GM18520 (cell line): ENCODE results near the gene KRT72.

ENCODE experiments used
- ATAC-seq: cut with Tn5 transposase; IDR thresholded peaks from one replicate; pipeline ENCODE4 v1.9.1; 2021; ENCODE audit not compliant: unreplicated experiment

KRT72 gene

DNA sequence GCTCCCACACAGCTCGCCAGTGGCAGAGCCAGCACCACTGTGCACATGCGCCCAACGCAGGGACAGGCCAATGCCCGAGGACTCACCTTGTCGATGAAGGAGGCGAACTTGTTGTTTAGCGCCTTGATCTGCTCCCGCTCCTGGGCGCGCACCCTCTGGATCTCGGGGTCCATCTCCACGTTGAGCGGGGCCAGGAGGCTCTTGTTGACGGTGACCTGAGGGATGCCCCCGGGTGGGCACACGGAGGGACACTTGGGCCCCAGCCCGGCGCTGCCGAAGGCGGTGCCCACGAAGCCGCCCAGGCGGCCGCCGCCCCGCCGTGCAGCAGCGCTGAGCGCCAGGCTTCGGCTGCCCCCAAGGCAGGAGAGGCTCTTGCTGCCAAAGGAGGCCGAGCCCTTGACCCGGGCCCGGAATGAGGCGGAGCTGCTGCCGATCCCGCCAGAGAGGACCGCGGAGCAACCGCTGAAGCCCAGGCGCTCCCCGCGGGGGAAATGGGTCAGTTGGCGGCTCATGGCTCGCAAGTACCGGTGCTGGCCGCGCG, at the start of gene KRT72:
KRT72 (minus strand) TSS at position 523 of the 541 bp plus-strand sequence; CDS start at position 512, 11 bp downstream.
- no peak for ATAC-seq

DNA sequence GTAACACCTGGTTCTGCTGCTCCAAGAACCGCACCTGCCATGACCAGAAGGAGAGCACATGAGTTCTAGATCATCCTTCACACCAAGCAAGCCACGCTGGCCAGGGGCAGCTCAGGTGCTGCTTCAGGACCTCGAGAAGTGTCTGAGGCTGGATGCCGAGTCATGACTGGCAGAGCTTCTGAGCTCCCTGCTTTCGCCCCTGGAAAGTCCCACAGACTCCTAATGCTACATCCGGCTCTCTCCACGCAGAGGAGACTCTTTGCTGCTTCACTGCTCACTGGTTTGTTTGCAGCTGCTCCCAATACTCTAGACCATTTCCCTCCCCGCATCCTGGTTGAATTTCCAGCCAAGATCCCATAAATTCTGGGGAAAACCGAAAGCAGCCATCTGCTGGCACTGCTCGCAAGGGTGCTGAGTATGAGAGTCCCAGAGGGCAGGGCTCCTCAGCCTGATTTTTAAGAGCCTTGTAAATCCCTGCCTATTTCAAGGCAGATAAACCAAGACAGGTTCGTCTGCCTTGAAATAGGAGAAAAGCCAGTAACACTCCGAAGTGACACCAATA, 49.3 kb upstream of the KRT72 start:
- ATAC-seq, result no peak

DNA sequence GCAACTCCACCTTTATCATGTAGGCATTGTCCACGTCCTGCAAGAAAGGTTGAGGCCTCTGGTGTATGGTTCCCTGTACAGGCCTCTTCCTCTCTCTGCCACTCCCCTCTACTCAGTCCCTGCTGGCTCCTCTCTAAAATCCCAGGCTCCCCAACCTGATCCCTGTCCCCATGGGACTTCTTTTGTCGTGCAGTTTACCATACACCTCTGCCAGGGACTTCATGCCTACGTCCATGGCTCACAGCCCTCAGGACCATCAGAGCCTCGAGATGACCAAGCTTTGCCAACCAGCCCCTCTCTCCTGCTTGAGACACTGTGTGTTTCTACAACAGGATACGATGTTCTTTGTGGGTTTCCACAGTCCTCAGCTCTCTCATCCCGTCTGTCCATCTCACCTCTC, 47.8 kb upstream of the KRT72 start:
- no peak for ATAC-seq

DNA sequence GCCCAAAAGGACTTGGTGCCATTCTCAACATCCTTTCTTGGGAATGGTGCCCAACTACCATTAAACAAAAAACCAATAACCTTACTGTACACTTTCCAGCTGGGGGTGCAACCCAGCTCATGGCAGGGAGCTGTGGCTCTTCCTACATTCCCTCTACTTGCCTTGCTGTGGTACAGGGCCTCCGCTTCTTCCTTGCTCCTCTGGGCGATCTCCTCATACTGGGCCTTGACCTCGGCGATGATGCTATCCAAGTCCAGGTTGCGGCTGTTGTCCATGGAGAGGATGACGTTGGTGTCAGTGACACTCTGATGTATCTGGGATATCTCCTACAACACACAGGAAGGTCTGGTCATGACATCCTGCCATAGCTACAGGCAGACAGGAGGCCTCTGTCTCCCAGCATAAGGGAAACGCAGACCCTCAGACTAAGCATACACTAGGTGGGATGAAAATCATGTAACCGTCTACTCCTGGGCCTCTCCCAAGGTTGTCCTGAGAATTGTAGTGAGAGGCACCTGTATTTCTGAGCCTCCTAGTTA, 46.8 kb upstream of the KRT72 start:
- no peak for ATAC-seq

DNA sequence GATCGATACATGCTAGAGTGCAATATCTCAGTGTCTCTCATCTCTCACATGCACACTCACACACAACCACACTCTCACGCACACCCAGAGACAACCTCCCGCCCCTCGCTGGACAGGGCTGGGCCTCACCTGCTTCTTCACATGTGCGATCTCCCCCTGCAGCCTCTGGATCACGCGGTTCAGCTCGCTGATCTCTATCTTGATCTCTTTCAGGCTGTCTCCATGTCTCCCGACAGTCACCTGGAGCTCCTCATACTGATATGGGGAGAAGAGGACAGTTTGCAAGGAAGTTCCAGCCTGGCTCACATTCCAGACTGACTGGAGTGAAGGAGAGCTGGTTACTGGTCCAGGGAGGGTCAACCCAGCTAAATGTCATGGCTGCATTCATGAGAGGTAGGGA, 46.3 kb upstream of the KRT72 start:
- no peak for ATAC-seq

DNA sequence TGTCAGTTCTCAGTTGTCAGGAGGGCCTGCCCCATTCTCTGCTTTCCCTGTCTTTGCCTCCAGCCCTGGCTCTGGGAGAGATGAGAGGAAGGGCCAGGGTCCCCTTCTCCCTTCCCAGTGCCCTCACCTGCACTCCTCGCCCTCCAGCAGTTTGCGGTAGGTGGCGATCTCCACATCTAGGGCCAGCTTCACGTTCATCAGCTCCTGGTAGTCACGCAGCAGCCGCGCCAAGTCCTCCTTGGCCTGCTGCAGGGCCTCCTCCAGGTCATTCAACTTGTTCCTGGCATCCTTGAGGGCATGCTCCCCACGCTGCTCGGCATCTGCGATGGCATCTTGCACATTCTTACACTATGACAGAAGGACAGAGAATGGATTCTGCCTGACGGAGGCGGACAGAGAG, 45.4 kb upstream of the KRT72 start:
- ATAC-seq, result no peak

DNA sequence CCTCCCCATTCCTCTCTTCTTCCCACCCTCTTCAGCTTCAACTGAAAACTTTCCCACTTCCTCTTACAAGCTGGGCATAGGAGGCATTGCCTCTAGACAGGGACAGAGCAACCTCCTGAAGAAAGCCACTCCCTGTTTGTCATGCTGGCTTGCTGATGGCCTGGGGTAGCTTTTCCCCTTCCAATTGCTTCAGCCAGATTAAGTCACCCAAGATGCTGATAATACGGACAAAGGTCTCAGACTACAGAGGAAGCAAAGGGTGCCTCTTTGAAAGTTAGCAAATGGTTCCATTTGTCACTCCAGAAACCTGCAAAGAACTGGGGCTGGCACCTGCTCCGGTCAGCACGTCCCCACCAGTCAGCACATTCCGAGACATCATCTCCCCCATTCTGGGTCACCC, 44.7 kb upstream of the KRT72 start:
- ATAC-seq, result no peak

DNA sequence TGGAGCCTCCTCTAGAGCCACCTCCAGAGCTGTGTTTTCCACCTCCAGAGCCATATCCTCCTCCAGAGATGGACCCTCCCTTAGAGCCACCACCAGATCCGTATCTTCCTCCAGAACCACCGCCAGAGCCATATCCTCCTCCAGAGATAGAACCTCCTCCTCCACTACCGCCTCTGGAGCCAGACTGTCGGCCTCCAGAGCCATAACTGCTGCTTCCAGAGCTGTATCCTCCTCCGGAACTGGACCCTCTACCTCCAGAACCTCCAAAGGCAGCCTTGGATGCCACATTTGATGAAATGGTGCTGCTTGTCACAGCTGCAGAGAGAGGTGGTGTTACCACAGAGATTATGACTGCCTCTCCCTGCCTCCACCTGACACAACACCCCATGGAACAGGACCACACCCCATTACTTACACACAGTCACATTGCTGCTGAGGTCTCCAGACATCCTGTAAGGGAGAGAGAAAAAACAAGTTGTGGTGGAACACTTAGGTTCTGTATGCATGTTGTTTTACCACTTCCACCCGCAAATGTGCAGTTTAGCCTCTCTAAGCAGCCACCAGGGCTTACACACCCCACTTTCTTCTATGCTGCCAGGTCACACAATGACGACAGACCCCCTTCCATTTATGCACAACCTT, 44.0 kb upstream of the KRT72 start:
- no peak for ATAC-seq

DNA sequence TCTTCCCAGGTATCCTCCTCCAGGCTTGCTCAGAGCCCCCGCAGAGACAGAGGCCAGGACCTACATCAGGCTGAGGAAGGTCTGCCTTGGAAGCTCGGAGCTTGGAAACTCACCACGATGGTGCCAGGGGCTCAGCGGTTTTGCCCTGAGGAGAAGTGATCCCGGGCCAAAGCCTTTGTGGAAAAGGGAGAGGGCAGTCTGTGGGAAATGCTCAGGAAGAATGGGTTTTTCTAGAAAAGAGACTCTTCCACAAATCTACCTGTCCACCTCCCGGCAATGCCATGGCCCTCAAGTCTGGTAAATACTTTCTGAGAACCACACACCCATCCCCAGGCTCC, 42.8 kb upstream of the KRT72 start:
- ATAC-seq, result no peak

DNA sequence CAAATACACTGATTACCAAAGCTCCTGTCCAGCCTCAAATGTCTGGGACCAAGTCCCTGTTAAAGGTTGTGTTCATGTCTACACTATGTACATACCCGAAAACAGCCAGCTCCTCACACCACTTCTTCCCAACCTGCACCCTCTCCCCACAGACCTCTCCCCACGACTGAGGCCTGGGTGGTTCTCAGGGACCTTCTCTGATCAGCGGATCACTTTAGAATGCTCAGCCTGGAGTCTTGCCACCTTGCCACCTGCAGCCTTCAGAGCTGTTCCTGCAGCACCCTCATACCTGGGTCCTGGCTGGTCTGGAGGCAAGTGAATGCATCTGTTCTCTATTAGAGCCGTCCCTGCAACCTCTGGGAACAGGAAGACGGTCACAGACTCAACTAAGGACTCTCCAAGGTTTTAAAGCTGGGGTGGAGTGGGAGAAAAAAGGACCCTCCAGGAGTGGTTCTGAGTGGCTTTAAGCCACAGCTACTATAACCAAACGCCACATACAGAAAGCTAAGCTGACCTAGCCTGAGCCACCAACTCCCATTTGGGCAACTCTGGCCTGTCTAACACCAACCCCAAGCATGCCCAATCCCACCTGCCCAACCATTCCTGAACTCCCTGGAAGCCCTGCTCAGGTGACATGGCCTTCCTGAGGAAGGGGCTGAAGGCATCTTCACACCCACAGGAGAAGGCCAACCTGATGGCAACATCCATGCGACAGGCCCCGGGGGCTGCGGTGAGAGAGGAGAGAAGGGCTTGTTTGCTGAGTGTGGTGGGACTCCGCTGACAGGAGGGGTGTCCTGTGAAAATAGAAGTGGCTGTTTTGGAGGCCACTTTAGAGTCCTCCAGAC, 42.2 kb upstream of the KRT72 start:
- no peak for ATAC-seq

DNA sequence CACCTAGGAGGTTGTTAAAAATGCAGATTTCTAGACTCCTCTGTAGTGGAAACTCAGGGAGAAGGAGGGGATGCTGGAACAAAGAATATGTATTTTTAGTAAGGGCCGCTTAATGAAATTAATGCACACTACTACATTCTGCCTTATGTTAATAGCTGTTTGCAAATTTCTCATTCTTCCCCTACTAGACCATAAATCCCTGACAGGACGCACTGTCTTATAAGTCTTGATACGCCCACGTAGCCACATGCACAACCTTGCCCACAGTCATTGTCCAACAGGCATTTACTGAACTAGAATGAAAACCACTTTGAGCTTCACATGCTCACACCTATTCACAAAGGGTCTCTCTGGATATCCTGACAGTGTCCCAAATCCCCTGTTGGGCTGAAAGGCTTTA, 40.2 kb upstream of the KRT72 start:
- ATAC-seq, result no peak

DNA sequence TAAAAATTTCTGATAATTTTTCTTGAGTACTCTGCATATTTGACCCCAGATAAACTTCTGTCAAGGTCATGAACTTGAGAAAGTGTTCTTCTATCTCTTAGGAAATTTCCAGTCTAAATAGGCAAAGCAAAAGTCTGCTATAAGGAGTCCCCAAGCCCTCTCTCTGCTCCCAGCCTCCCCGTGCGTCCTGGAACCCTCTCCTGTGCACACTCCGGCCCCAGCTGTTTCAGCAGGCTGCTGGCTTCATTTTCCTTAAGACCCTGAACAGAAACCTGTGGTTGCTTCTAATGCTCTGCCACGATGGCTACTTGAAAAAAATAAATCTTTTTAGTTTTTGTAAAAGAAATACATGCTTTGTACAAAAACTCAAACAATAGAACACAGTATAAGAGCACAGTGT, 36.0 kb upstream of the KRT72 start:
- no peak for ATAC-seq

DNA sequence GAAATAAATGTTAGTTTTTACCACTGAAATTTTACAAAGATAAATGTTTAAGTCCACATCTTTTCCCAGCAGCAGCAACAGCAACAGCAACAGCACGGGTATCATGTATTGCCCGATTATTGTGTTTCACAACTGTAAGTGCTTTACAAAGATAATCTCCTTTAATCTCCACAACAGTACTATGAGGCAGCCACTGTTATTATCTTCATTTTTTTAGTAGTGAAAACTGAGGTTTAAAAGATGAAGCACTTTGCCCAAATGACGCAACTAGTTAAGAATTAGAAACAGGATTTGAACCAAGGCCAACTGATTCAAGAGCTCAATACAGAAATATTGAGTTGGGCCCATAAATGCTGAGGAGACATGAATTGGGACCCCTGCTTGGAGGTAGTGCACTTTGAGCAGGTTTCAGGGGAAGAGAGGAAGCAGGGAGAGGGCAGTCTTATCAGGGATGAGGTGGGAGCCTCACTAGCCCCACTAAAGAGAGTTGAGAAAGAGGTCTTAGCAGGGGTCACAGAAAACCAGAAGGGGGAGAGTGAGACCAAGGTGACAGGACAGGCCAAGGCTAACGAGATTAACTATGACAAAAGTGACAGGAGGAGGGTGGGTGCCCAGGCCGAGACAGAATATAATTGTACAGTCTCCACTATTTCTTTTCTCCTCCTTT, 35.5 kb upstream of the KRT72 start:
- ATAC-seq, result no peak

DNA sequence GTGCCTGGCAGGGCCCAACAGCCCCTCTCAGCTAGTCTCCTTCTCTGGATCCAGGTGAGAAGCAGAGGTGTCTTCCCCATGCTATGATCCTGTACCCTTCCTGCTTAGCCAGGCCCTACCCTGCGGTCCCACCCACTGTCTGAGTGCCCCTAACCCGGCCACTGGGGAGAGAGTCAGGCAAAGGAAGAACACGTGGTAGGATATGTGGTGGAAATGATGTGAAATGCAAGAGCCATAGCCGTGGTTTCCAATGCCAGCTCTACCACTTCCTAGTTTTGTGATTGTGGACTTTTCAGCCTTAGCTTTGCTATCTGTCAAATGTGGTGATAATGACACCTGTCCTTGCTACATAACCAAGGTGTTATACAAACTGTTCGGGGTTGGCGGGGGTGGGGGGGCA, 34.9 kb upstream of the KRT72 start:
- no peak for ATAC-seq

DNA sequence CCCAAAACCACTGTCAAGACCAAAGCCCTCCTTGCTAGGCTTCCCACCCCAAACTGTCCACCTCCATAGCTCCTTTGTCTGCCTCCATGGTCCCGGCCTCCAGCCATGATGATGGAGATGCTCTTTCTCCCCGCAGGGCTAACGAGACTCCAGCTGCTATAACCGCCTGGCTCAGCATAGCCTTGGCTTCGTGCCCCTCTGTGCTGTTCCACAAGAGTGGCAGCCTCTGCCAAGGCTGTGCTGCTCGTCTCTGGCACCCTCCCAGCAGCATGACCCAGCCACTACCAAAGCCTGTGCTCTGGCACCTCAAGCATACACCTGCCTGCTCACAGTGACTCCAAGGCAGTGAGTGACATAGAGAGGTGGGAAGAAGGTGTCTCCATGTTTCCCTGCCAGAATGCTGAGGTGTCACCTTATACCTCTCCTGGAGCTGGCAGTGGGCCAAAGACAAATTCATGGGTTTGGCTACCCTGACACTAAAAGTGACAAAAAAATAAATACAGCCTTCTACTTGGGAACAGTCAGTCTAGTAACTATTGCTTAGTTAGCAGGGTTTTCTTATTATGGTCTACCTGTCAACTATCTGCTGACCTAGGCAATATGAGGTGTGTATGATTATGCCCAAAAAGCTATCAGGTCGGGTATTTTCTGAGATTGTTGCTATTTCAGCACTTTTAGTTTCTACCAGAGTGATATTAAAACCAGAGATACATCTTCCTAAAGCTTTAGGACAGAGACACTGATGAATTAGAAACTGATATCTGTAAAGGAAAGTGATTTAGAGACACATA, 33.2 kb upstream of the KRT72 start:
- no peak for ATAC-seq

DNA sequence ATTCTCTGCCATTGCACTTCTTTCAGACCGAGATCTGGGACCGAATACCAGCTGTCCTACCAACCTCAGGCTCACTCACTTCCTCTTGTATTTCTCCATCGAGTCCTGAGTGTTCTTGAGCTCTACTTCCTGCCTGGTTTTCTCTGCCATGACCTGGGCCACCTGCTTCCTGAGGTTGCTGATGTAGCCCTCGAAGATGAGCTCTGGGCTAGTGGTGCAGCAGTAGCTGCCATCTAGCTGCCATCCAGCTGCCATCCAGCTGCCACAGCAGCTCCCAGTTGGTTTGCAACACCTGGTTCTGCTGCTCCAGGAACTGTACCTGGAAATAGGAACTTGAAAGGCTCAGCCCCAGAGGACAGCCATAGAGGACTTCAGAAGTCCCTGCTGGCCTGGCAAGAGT, 32.1 kb upstream of the KRT72 start:
- no peak for ATAC-seq

DNA sequence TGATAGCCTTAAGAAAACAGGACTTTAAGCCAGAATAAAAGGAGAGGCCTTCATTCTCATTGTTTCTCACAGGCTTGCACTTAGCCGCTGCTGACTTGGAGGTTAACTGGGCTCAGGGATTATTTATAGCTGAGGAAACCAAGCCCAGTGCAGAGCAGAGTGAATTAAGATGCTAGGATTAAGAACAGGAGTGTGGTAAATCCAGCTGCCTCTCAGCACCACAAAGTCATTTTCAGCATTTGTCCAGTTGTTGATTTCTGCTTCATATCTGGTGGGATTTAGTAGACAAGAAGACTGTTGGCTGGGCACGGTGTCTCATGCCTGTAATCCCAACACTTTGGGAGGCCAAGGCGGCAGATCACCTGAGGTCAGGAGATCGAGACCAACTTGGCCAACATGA, 31.4 kb upstream of the KRT72 start:
- ATAC-seq, result no peak

DNA sequence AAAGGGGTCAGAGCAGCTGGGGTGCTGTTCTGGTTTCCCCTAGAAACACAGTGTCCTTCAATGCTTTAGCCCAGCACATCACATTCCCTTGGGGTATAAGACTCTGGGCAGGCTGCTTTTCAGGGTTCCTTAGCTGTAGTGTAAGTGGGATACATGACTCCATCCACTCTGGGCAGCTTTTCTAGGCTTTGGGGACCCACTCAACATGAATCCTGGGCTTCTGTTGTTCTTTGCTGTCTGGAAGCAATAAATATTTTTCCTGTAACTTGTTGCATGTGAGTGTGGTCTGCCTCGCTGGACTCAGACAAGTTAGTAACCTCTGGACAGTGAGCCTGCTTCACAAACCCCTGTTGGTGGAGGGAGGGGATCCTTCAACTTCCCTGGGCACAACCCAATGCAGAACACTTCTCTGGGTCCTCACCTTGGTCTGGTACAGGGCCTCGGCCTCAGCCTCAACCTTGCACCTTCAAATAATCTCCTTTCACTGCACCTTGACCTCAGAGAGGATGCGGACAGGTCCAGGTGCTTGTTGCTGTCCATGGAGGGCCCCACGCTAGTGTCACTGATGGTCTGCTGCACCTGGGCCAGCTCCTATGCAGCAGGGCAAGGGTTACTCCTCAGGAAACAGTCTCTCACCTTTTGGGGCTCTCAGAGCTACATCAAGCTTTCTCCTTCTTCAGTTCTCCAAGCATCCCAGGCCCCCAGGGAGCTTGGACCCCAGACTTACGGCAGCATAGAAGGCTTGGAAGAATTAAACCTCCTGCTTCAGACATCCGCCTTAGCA, 30.6 kb upstream of the KRT72 start:
- ATAC-seq, result no peak

DNA sequence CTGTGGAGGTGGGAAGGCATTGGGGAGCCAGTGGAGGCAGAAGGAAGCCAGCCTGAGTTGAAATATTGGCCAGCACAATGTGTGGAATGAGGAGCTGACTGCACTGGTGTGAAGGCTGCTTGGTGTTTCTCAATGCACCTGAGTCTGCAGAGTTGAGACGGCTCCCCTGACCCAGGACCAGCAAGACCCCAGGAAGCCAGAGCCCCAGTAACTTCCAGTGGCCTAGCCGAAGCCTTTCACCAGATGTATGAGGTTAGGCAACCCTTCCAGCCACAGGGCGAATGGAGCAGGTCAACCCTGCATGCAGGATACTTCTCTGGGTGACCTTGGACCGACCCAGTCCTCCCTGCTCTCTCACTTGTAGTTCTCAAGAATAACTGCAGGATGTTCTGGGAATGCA, 30.0 kb upstream of the KRT72 start:
- ATAC-seq, result no peak
